ENCODE data around the gene SCAMP3.

The SCAMP3 gene

GRCh38 chr1:155285063-155285462 is 22.9 kb upstream of the SCAMP3 start:
- no peak for DNase-seq

GRCh38 chr1:155284476-155284875 is 22.3 kb upstream of the SCAMP3 start:
- no peak for DNase-seq

- DNase-seq = no peak
Observed at GRCh38 chr1:155282488-155283091, 20.4 kb upstream of the SCAMP3 start.

GRCh38 chr1:155279268-155279667 is 17.1 kb upstream of the SCAMP3 start:
- DNase-seq = no peak

GRCh38 chr1:155278689-155279160 is 16.6 kb upstream of the SCAMP3 start:
- no peak for DNase-seq

GRCh38 chr1:155277902-155278688 is 15.9 kb upstream of the SCAMP3 start:
- DNase-seq = no peak

GRCh38 chr1:155277070-155277901 is 15.1 kb upstream of the SCAMP3 start, which contains the start of gene HCN3:
TSS of gene HCN3 (plus strand) at chr1:155277463. CDS start at chr1:155277591, 128 bp downstream.
- peak; percentile 88 for DNase-seq

GRCh38 chr1:155273343-155274245 is 11.4 kb upstream of the SCAMP3 start, which contains the start of gene CLK2:
TSS of gene CLK2 (minus strand) at chr1:155273504. CDS start at chr1:155270977, 2,527 bp downstream.
- DNase-seq = peak; percentile 85

- no peak for DNase-seq
Observed at GRCh38 chr1:155272466-155273342, 10.5 kb upstream of the SCAMP3 start.

GRCh38 chr1:155269381-155269780 is 7.2 kb upstream of the SCAMP3 start:
- no peak for DNase-seq

- DNase-seq = no peak
Observed at GRCh38 chr1:155268630-155269029, 6.5 kb upstream of the SCAMP3 start.

GRCh38 chr1:155267373-155267772 is 5.2 kb upstream of the SCAMP3 start:
- DNase-seq = no peak

- no peak for DNase-seq
Observed at GRCh38 chr1:155266553-155266952, 4.4 kb upstream of the SCAMP3 start.

GRCh38 chr1:155263067-155263466 is 907 bp upstream of the SCAMP3 start:
- DNase-seq = no peak

- no peak for DNase-seq
Observed at GRCh38 chr1:155261493-155261851, 688 bp downstream of the SCAMP3 start.

GRCh38 chr1:155260276-155260675 is 1.9 kb downstream of the SCAMP3 start:
- DNase-seq = no peak

- no peak for DNase-seq
Observed at GRCh38 chr1:155256058-155256852, 5.9 kb downstream of the SCAMP3 start.

GRCh38 chr1:155255243-155256007 is 6.7 kb downstream of the SCAMP3 start, which contains the start of gene ENTREP3:
TSS of gene ENTREP3 (minus strand) at chr1:155255483. CDS start at chr1:155254877, 606 bp downstream.
- no peak for DNase-seq

GRCh38 chr1:155254714-155255242 is 7.4 kb downstream of the SCAMP3 start:
- DNase-seq = no peak

Data from GOT3 (cell line).